Activated CD8-positive, alpha-beta memory T cell treated with anti-CD3 and anti-CD28 coated beads, Interleukin-2, amount 10 ng/mL, durations not matched to agents 7 days and 5 days (primary cell): ENCODE measurements around the gene KLHL29. TPM values are rescaled to one million over a fixed set of nuclear protein-coding genes. Genes with fewer than 3 reads are reported as not detected.

Experiments used
- ATAC-seq: fragments of 150-1000 bp; cut with Tn5 transposase; one replicate; pipeline ENCODE4 v1.10.0; 2021; ENCODE audit warnings: moderate library complexity
- CTCF ChIA-PET: fragments of 350-600 bp; sonication (Branson Sonifier 250); formaldehyde crosslinking; loops from one replicate; lab custom pipeline; 2021; ENCODE audit warnings: antibody characterized with exemption; lab: Charles Lee
- DNase-seq: peaks from one replicate; pipeline ENCODE4 v3.0.0-alpha.2; 2020
- H3K27ac Mint-ChIP-seq: one replicate; pipeline ENCODE4 v1.8.0; 2021; ENCODE audit warnings: mild to moderate bottlenecking, mixed read lengths
- H3K27me3 Mint-ChIP-seq: one replicate; pipeline ENCODE4 v1.8.0; 2021; ENCODE audit warnings: mixed read lengths
- H3K36me3 Mint-ChIP-seq: one replicate; pipeline ENCODE4 v1.8.0; 2021; ENCODE audit warnings: mild to moderate bottlenecking, mixed read lengths
- H3K4me1 Mint-ChIP-seq: one replicate; pipeline ENCODE4 v1.8.0; 2021; ENCODE audit warnings: mixed read lengths
- H3K4me3 Mint-ChIP-seq: one replicate; pipeline ENCODE4 v1.8.0; 2021; ENCODE audit warnings: mild to moderate bottlenecking, moderate library complexity, mixed read lengths
- H3K9me3 Mint-ChIP-seq: one replicate; pipeline ENCODE4 v1.8.0; 2022; ENCODE audit warnings: low read depth, mixed read lengths
- total RNA-seq, 2 experiments: library from RNA; stranded (reverse); gene quantifications; one replicate each; pipeline ENCODE4 v1.2.3, GENCODE V29; 2021

The KLHL29 gene
- total RNA-seq, 2 experiments from 2014 or later = 0.09 to 0.12 TPM

DNA sequence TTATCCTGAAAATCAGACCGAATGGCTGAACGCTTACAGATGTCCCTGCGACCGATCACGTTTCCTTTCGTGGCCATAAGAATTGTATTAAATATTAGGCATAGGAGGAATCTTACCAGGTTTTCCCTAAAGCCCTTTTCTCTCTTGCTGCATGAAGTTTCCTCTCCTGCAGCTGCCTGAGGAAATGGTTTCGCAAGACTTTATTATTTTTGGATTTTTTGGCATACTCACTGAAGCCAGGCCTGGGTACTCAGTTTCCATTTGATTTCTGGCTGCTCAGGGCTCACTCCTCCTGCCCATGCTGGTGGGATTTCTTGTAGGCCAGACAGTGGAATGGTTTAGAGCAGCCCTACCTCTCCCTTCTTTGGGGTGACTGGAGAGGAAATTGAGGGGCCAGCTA is 114.0 kb downstream of the KLHL29 start:
- Mint-ChIP-seq H3K9me3 (no peaks in the 10 kb centered on the region), H3K36me3 (no peaks in the 10 kb centered on the region), H3K27ac (no peak overlapping the region), H3K27me3 (peaks cover 50% of the 10 kb centered on the region), H3K4me3 (no peak overlapping the region), H3K4me1 (peaks cover 21% of the 10 kb centered on the region)
- ATAC-seq (no peak), DNase-seq (no peak)
- CTCF ChIA-PET = no interaction called here

DNA sequence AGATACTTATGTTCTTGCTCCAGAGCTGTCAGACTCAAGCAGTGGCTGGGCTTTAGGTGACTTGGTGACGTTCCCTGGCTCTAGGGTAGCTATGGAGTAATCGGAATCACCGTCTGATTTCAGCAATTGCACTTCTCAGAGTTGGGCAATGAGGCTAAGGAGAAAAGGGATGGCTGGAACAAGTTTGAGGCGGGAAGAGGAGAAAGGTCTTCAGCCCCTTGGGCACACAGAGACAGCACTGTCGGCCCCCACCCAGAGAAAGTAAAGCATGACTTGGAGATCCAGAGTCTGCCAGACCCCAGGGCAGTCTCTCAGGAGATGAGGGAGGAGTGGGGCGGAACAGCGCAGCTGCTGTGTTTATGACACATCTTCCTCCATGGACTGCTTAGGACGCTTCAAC is 114.5 kb downstream of the KLHL29 start:
- ATAC-seq (no peak), DNase-seq (no peak)
- CTCF ChIA-PET = no interaction called here
- peaks cover 21% of the 10 kb centered on the region for H3K4me1 Mint-ChIP-seq
- H3K9me3 Mint-ChIP-seq = no peaks in the 10 kb centered on the region
- no peaks in the 10 kb centered on the region for H3K36me3 Mint-ChIP-seq
- no peak overlapping the region for H3K4me3 Mint-ChIP-seq
- H3K27ac Mint-ChIP-seq = no peak overlapping the region
- peaks cover 50% of the 10 kb centered on the region for H3K27me3 Mint-ChIP-seq

DNA sequence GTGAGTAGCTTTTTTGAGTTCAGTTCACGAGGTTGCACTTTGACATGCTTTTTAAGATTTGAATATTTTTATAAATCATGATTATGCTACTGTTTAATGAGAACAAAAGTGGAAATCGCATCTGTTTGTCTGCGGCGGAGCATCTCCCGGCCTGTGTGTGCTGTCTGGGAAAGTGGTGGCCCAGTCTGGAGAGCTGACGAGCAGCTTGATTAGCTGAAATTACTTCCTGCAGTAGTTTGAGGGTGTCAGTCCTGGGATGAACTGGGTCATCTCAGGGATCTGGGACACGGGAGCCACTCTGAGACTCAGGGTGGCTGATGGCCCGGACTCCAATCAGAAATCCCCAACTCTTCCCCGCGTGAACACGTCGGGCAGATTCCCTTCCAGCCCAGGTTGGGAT is 115.9 kb downstream of the KLHL29 start:
- H3K4me3 Mint-ChIP-seq = no peak overlapping the region
- H3K36me3 Mint-ChIP-seq = no peaks in the 10 kb centered on the region
- H3K4me1 Mint-ChIP-seq = peaks cover 19% of the 10 kb centered on the region
- H3K9me3 Mint-ChIP-seq = no peaks in the 10 kb centered on the region
- CTCF ChIA-PET = no interaction called here
- H3K27ac Mint-ChIP-seq = no peak overlapping the region
- ATAC-seq (no peak), DNase-seq (no peak)
- peaks cover 44% of the 10 kb centered on the region for H3K27me3 Mint-ChIP-seq

DNA sequence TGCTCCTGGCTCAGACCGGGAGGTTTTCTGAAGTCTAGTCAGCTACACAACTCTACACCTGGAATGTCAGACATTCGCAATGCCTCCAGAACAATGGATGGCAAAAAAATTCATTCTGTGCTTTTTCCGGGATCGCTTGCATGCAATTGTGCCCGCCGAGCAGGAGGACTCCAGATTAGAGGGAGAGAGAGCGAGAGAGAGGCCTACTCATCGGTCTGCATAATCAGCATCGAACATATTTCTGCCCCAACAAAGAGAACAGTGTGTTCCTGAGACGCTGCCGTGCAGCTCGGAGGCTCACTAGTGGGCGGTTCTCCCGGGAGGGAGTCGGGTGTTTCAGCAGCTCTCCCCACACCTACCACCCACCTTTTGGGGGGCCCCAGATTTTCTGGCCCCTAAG is 117.1 kb downstream of the KLHL29 start:
- no peaks in the 10 kb centered on the region for H3K9me3 Mint-ChIP-seq
- H3K4me1 Mint-ChIP-seq = peaks cover 17% of the 10 kb centered on the region
- H3K36me3 Mint-ChIP-seq = no peaks in the 10 kb centered on the region
- no peak for DNase-seq
- CTCF ChIA-PET = no interaction called here
- no peak overlapping the region for H3K27ac Mint-ChIP-seq
- no peak overlapping the region for H3K4me3 Mint-ChIP-seq
- H3K27me3 Mint-ChIP-seq = peaks cover 43% of the 10 kb centered on the region
- no peak for ATAC-seq

DNA sequence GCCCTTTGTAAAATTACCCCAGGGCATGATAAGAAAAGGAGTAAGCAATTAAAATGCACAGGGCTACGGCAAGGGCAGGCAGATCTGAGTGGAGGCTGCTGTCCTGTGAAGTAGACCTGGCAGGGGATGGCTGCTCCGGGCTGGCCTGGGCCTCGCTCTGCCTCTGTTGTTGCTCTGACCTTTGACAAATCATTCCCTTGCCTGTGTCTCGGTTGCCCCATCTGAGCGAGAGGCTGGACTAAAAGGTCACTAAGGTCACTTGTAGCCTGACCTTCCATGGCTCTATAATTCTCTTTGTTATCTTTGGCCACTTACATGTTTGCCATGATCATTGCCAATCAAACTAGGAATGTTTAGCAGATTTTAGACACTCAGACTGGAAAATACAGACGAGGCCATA is 118.1 kb downstream of the KLHL29 start:
- Mint-ChIP-seq H3K4me3 (no peak overlapping the region), H3K9me3 (no peaks in the 10 kb centered on the region), H3K27ac (no peak overlapping the region), H3K27me3 (peaks cover 39% of the 10 kb centered on the region), H3K4me1 (peaks cover 8% of the 10 kb centered on the region), H3K36me3 (no peaks in the 10 kb centered on the region)
- CTCF ChIA-PET = no interaction called here
- ATAC-seq (no peak), DNase-seq (no peak)

- CTCF ChIA-PET = no interaction called here
- H3K27me3 Mint-ChIP-seq = peaks cover 42% of the 10 kb centered on the region
Observed at GRCh38 chr2:23503682-23504081, 118.7 kb downstream of the KLHL29 start.

DNA sequence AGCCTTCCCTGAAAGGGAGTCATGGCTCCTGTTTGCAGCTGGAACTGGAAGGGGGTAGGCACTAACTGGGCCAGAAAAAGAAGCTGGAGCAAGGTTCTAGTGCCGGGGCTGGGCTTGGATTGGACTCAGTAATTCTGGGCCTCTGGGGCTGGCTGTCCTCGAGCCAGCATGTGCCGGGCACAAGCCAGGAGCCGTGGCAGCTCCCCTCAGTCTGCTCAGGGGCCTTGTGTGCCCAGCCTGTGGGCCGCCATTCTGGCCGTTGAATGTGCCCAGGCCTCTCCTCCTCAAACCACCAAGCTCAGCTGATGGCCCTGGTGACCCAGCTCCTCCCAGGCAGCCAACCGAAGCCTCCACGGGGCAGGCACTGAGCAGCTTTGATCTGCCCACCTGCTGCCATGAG is 119.6 kb downstream of the KLHL29 start:
- Mint-ChIP-seq H3K9me3 (no peaks in the 10 kb centered on the region), H3K4me3 (no peak overlapping the region), H3K27ac (no peak overlapping the region), H3K4me1 (peaks cover 8% of the 10 kb centered on the region), H3K27me3 (peaks cover 39% of the 10 kb centered on the region), H3K36me3 (no peaks in the 10 kb centered on the region)
- CTCF ChIA-PET = no interaction called here
- ATAC-seq = no peak
- no peak for DNase-seq

More at GRCh38 chr2:23503682-23504081, 118.7 kb downstream of the KLHL29 start:
- H3K27ac Mint-ChIP-seq = no peak overlapping the region
- no peak overlapping the region for H3K4me3 Mint-ChIP-seq
- H3K4me1 Mint-ChIP-seq = peaks cover 8% of the 10 kb centered on the region
- no peaks in the 10 kb centered on the region for H3K36me3 Mint-ChIP-seq
- no peaks in the 10 kb centered on the region for H3K9me3 Mint-ChIP-seq
- ATAC-seq (no peak), DNase-seq (no peak)

- H3K4me3 Mint-ChIP-seq = no peak overlapping the region
- peaks cover 8% of the 10 kb centered on the region for H3K4me1 Mint-ChIP-seq
- DNase-seq (no peak), ATAC-seq (no peak)
- H3K36me3 Mint-ChIP-seq = no peaks in the 10 kb centered on the region
- H3K9me3 Mint-ChIP-seq = no peaks in the 10 kb centered on the region
- no peak overlapping the region for H3K27ac Mint-ChIP-seq
- CTCF ChIA-PET = no interaction called here
- peaks cover 31% of the 10 kb centered on the region for H3K27me3 Mint-ChIP-seq
Observed at GRCh38 chr2:23505218-23505983, 120.4 kb downstream of the KLHL29 start.

DNA sequence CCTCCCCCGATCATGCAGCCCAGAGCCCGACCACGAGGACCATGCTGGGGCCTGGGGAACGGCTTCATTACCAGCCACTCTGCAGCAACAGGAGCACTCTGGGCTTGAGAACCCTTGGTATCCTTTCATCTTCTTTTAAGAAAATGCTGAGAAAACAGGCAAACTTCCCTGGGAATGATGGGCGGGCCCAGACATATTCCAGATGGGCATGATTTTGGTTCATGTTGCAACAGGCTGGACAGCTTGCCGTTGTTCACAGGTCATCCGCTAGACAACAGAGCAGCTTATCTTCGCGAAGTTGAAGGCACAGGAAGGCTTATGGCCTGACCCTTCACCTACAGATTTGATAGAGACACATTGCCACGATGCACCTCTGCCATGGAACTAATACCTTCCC is 121.0 kb downstream of the KLHL29 start:
- no peak for DNase-seq
- CTCF ChIA-PET = no interaction called here
- no peaks in the 10 kb centered on the region for H3K36me3 Mint-ChIP-seq
- no peak overlapping the region for H3K27ac Mint-ChIP-seq
- H3K4me1 Mint-ChIP-seq = peaks cover 8% of the 10 kb centered on the region
- peaks cover 29% of the 10 kb centered on the region for H3K27me3 Mint-ChIP-seq
- H3K9me3 Mint-ChIP-seq = no peaks in the 10 kb centered on the region
- H3K4me3 Mint-ChIP-seq = no peak overlapping the region
- no peak for ATAC-seq

GRCh38 chr2:23506531-23507266 is 121.7 kb downstream of the KLHL29 start:
- H3K4me1 Mint-ChIP-seq = peaks cover 8% of the 10 kb centered on the region
- H3K27me3 Mint-ChIP-seq = peaks cover 28% of the 10 kb centered on the region
- H3K27ac Mint-ChIP-seq = no peak overlapping the region
- ATAC-seq (no peak), DNase-seq (no peak)
- CTCF ChIA-PET = no interaction called here
- no peak overlapping the region for H3K4me3 Mint-ChIP-seq
- H3K36me3 Mint-ChIP-seq = no peaks in the 10 kb centered on the region
- H3K9me3 Mint-ChIP-seq = no peaks in the 10 kb centered on the region

DNA sequence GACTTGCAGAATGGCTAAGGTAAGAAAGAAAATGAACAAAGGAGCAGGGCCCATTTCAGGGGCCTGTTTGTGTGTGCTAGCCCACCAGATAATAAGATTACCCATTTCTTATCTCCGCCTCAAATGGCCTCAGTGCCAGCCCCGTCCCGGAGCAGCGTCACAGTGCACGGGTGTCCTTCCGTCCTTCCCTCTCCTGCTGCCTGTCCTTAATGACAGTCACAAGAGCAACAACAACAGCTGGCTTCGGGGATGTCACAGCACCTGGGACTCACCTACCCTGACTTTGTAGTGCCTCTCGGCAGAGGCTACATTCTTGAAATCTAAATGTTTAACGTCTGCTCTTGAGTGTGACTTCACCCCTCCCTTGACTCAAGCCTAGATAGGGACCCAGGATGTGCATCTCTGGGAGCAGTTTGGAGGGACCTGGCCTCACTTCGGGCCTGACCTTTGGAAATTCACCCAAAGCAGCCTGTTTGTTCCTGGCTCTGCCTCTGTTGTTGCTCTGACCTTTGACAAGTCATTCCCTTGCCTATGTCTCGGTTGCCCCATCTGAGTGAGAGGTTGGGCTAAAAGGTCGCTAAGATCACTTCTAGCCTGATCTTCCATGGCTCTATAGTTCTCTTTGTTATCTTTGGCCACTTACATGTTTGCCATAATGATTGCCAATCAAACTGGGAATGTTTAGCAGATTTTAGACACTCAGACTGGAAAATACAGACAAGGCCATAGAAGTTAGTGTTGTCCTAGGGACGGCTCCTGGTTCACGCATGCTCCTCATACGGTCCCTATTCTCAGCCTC is 122.5 kb downstream of the KLHL29 start:
- H3K27ac Mint-ChIP-seq = no peak overlapping the region
- no peak for ATAC-seq
- H3K4me3 Mint-ChIP-seq = no peak overlapping the region
- no peak for DNase-seq
- H3K9me3 Mint-ChIP-seq = no peaks in the 10 kb centered on the region
- CTCF ChIA-PET = no interaction called here
- peaks cover 31% of the 10 kb centered on the region for H3K27me3 Mint-ChIP-seq
- H3K4me1 Mint-ChIP-seq = peaks cover 8% of the 10 kb centered on the region
- no peaks in the 10 kb centered on the region for H3K36me3 Mint-ChIP-seq

DNA sequence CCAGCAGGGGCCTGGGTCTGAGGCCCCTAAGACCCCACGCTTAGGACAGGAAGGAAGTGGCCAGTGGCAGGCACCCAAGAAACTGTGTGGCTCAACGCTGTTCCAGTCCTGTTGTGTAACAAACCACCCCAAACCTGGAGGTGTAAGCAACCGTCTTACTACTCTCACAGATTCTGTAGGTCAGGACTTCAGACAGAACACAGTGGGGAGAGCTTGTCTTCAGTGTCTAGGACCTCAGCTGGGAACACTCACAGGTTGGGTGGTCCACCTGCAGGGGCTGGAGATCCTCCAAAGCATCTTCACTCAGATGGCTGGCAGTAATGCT is 123.0 kb downstream of the KLHL29 start:
- Mint-ChIP-seq H3K36me3 (no peaks in the 10 kb centered on the region), H3K9me3 (no peaks in the 10 kb centered on the region), H3K27ac (no peak overlapping the region), H3K4me1 (peaks cover 8% of the 10 kb centered on the region), H3K27me3 (peaks cover 35% of the 10 kb centered on the region), H3K4me3 (no peak overlapping the region)
- DNase-seq (no peak), ATAC-seq (no peak)
- CTCF ChIA-PET = no interaction called here

- CTCF ChIA-PET = no interaction called here
- no peaks in the 10 kb centered on the region for H3K36me3 Mint-ChIP-seq
- H3K4me3 Mint-ChIP-seq = no peak overlapping the region
- ATAC-seq (no peak), DNase-seq (no peak)
- no peaks in the 10 kb centered on the region for H3K9me3 Mint-ChIP-seq
- peaks cover 32% of the 10 kb centered on the region for H3K27me3 Mint-ChIP-seq
- H3K4me1 Mint-ChIP-seq = peaks cover 8% of the 10 kb centered on the region
- no peak overlapping the region for H3K27ac Mint-ChIP-seq
Observed at GRCh38 chr2:23509103-23509502, 124.1 kb downstream of the KLHL29 start.
